DLD1 (cell line): ENCODE data around the gene MAEA.
"Not testable (repeated sequence)": the region's sequence is repeated elsewhere in the genome, so short reads cannot be mapped to it uniquely, and the experiment has no call there.

Experiments
- in situ Hi-C: cut with HindIII; loops from 2 replicates; pipeline ENCODE4 v1.10.0; 2017; ENCODE audit warnings: low sequenced_read_pairs

MAEA gene

DNA sequence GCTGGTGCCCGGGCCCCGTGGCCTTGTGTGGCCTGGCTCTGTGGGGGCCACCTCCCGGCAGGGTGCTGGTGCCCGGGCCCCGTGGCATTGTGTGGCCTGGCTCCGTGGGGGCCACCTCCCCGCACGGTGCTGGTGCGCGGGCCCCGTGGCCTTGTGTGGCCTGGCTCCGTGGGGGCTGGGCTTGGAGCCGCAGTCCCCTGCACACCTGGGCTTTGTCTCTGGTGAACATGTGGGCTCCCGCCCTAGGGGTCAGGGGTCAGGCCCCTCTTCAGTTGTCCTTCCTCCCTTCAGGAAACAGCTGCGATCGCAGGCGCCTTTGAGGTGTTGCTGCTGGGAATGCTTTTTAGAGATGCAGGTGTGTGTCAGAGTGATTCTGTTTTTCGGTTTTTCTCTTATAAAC lies 74.5 kb downstream of the MAEA start:
- in situ Hi-C loops, result no loop called here

DNA sequence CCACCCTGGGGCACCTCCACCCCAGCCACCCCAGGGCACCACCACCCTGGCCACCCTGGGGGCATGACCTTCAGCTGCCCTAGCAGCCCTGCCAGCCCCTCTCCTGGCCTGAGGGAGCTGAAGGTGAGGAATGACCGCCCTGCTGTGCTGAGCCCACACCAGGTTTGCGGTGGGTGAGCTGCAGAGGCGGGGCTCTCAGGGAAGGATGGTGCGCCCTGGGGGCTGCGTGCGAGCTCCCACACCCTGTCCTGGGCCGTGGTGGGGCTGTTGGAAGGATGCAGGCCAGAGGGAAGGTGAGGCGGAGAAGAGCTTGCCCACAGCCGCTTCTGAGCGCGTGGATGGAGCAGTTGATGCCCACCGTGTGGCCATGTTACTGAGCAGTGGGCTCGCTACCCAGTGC lies 75.1 kb downstream of the MAEA start:
- in situ Hi-C loops, result no loop called here

DNA sequence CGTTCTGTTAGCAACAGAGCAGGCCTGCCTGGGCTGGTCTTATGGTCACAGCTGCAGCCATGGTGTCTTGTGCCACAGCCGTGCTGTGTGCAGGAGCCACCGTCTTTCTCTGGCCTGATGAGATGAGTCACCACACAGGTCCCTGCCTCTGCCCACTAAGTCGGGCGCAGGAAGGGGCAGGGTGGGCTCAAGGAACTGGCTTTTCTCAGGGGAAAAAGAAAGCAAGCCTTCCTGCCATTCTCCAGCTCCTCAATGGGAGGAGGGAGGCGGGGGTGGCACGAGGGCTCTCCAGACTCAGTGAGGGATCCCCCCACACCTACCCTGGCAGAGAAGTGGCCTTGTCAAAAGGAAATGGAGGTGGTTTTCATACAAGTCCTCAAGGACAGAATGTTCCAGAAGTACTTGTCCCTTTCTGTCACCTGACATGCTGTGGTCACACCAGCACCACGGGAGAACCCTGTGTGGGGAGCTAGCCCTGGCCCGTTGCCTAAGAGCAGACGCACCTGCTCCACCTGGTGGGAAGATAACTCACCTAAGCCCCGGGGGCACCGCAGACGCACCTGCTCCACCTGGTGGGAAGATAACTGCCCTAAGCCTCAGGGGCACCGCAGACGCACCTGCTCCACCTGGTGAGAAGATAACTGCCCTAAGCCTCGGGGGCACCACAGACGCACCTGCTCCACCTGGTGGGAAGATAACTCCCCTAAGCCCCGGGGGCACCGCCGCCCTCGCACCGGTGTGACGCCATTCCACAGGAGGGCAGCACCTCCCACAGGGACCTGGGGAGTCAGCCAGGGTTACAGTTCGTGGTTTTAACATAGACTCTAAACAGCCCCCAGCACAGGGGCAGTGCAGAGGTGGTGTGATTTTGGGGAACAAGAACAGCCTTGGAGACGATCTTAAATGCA lies 75.8 kb downstream of the MAEA start:
- in situ Hi-C loops, result no loop called here

DNA sequence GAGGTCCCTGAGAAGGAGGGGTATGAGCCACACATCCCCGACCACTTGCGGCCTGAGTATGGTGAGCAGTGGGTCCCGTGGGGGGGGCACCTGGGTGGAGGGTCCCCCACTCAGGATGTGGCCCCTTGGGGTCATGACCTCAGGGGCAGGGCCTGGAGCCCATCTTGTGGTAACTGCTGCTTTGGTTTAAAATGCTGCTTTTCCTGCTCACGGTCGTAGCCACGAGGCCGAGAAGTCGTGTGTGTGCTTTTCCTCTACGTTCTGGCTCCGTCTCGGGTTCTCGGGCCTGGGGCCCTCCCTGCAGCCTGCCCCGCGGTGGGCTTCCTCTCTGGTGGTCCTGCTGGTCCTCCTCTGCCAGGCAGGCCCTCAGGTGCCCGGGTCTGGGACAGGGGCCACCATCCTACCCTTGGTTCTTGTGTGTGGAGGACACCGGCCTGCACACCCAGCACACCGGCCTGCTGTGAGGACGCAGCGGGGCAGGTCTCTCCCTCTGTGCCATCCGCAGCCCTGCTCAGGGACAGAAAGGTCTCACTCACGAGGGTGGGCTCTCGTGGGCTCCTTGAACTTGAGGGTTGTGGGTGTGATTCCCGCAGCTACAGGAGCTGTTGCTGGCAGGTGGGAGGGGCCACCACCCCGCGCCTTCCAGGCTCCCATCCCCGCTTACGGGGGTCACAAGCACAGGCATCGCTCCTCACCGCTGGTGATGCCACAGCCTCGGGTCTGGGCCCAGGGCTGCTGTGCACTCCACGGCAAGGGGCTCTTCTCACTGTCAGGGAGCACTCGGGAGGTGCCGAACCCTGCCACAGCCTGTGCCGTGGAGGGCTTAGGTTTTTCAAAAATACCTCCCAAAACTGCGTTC lies 76.9 kb downstream of the MAEA start:
- in situ Hi-C loops, result no loop called here

DNA sequence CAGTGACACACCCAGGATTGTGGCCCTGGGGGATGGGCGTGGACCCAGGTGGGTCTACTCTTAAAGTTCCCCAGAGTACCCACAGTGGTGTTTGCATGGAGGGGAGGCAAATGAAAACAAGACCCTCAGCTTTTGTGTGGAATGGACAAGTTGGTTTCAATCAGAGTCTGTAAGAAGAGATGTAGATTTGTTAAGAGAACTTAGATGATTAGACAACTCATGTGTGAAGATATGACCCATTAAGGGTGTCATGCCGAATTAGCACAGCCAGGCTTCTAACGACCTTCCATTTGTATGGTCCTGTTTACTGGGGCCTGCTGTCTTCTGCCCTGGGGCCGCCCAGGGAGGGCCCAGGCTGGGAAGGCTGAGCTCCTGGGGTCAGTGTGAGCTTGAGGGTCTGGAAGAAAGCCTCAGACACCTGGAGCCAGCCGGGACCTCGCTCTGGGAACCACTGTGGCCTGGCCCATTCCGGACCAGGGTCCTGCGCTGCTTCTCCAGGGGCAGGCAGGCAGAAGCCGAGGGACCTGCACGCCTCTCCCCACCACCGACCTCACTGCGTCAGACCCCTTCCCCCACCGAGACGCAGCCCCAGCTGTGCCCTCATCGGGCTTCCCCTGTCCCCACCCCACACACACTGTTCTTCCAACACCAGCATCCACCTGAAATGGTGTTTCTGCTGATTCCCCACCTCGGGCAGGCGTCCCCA lies 77.7 kb downstream of the MAEA start:
- in situ Hi-C loops, result no loop called here

DNA sequence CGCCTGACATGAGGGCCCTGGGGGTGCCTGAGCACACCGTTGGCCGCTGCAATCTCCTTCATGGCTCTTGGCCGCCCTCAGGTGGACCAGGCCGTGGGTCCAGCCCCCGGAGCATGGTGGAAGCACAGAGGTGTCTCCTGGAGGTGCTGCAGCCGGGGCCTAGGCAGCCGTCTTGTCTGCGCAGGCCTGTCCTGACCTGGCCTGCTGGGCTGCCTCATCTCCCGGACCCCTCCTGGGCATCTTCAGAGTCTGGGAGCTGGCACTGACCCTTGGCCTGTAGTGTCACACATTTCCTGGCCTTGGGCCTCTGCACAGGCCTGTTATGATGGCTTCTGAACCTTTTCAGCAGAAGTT lies 78.2 kb downstream of the MAEA start:
- in situ Hi-C loops, result no loop called here

DNA sequence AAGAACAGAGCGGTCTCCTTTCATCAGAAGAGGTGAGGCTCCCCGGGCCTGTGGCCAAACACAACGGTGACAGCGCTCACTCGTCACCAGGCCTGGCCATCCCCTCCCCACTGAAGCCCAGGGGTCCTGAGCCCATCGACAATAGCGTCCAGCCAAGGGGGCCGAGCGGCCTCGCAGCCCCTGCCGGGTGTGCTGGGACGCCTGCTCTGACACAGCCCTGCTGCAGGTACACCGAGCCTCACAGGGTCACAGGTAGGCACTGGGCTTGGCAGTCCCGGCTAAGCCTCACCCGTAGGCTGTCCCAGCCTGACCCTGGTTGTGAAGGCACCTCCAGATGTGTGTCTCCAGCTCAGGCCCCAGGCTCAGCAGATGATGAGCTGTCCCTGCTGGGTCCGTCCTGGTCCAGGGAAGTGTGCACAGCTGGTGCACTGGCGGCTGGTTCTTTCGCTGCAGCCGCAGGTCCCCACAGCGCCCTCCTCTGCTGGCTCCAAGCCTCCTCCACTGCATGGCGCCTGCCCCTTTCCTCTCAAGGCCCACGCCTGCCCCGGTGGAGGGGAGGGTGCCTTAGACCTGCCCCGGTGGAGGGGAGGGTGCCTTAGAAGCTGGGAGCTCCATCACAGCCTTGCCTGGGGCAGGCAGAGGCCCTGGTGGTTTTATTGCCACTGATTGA lies 78.9 kb downstream of the MAEA start:
- in situ Hi-C loops, result no loop called here

DNA sequence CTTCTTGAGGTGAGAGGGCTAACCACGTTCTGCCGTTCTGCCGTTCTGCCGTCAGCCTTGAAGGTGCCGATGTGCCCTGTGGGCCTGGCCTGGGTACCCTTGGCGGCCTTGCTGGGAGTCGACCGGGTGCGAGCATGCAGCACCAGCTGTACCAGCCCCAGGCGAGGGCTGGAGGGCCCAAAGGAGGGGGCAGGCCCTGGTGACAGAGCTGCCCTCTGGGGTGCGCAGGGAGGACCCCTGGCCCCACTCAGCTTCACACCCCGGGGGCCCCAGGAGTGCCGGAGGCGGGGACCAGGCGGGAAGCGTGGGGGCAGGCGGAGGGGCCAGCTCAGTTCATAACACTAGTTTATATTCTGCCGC lies 79.4 kb downstream of the MAEA start:
- in situ Hi-C loops, result no loop called here

DNA sequence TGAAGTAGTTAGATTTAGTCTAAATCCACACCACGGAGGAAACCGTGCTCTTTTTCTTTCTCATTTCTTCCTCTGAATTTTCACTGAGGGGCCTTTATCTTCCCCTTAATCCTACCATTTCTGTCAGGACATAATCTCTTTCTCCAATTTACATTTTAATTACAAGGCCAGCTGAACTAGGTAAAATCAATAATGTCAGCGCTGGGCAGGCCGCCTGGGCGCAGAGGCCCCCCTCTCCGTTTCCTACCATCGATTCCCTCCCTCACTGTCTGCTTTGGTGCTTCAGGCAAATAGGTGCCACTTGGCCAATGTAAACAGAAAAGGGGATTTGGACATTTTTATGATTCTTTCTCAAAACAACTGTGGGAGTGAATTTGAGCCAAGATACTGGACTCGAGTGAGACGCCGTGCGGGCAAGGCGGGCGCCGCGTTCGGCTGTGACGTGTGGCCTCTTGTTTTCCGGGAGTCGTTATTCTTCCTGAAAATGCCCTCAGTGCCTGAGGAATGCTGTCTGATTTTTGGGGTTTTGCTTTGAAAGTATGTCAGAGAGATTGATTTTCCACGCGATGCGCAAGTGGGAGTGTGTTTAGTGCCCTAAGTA lies 79.9 kb downstream of the MAEA start:
- in situ Hi-C loops, result no loop called here

DNA sequence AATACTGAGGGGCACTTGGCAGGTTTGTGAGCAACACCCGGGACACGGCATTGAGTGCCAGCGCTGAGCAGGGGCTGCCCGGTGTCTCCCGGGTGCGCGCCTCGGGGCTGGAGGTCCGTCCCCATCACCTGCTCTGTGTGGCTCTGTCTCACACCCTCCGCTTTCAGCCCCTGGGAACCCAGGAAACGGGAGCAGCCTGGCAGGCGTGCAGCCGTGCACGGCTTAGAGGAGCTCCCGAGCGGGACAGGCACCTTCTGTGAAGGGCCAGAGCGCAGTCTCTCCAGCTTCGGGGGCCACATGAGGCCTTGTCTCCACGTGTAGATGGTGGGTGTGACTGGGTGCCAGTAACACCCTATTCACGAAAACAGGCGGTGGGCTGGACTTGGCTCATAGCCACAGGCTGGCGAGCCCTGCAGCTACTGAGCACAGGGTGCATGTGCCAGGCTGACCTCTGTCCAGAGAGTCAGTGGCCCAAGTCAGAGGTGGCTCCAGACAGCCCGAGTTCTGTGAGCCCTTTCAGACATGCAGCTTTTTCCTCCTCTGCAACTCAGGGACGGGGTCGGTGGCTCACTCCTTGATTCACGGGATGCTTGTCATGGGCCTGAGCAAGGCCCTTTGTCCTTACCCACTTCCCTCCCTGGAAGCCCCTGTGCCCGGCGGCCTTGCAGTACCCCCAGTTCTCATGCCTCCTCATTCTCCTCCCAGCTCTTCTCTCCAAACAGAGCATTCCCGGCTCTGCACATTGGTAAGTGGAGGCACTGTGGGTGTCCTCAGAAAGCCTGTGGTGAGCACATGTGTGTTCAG lies 80.8 kb downstream of the MAEA start:
- in situ Hi-C loops, result no loop called here

DNA sequence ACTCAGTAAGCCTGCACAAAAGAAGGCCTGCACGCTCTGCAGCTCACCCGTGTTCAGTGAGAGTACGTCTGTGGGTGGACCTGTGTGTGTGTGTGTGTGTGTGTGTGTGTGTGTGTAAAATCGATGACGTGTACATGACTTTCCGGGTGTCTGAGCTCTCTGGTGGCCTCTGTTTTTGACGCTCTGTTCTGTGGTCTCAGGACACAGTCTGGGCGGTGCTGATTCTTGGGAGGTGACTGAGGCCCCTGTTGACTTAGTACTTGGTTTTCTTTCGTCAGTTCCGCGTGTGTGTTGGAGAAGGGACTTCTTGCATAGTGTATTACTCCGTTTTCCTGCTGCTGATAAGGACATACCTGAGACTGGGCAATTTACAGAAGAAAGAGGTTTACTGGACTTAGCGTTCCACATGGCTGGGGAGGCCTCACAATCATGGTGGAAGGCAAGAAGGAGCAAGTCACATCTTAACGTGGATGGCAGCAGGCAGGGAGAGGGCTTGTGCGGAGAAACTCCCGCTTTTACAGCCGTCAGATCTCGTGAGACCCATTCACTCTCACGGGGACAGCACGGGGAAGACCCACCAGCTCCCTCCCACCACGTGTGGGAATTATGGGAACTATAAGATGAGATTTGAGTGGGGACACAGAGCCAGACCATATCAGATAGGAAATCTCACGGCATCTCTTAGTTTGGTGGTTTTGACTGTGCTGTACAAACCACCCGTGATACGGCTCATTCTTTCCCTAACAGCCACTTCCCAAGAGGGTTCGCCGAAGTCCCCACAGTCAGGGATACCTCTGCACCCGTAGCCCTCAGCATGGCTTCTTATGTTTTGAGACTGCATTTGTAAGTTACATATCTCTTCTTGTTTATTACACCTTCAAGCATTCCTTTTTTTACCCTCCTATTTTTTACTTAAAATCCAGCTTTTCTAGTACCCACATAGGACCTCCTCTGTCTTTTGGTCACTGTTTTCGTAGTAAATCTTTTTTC lies 81.8 kb downstream of the MAEA start:
- in situ Hi-C loops, result no loop called here

DNA sequence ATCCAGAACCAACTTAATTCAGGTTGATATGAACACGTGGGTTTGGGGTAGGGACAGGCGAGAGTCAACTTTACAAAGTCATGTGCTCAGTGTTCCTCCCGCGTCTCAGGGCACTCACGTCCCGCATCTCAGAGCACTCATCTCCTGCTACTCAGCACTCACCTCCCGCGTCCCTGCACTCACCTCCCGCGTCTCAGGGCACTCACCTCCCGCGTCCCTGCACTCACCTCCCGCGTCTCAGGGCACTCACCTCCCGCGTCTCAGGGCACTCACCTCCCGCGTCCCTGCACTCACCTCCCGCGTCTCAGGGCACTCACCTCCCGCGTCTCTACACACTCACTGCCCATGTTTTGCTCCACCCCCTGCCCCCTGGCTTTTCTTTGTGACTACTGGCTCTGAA lies 82.9 kb downstream of the MAEA start:
- in situ Hi-C loops, result not testable (repeated sequence)

DNA sequence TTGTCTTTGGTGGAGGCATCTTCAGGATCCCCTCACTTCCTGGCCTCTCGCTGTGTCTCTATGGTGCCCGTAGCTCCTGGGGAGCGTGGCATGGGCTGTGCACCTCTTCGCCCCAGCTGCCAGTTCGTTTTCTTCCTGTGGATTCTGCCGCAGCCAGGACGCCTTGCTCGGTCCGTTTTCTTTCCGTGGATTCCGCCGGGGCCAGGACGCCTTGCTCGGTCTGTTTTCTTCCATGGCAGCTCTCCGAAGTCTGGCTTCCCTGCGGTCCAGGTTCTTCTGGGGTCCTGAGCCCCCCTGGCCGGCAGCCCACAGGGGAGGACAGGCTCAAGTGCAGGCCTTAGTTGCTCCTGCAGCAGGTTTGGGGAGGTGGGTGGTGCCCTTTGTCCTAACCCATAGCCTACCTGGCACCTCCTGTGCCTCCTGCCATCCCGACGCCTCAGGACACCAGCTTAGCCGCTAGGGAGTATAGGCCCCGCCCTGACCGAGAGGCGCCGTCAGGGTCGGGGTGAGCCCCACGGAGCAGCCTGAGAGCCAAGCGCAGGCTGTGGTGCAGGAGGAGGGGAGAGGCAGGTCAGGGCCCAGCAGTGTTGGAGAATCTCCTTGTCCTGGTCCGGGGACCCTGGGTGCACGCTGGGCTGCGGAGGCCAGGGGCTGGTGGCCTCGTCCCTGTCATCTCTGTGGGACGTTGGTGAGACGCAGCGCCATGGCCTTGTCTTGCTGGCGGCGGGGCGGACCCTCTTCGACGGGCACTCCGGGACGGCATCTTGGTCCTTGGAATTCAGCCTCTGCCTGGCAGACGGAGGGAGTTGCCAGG lies 84.4 kb downstream of the MAEA start:
- in situ Hi-C loops, result no loop called here

DNA sequence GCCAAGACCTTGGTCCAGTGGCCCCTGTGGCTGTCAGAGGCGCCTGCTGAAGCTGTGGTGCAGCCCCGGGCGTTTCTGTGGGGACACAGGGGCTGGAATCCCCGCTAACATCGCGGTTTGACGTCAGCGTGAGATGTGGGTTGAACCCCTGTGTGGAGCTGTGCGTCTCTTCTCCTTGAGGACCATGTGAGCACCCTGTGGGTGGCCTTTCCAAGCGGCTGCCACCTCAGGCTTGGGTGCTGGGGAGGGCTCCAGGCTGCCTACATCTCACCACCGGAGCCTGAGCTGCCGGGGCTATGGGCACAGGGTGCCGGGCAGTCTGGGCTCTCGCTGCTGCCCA lies 85.0 kb downstream of the MAEA start:
- in situ Hi-C loops, result no loop called here

DNA sequence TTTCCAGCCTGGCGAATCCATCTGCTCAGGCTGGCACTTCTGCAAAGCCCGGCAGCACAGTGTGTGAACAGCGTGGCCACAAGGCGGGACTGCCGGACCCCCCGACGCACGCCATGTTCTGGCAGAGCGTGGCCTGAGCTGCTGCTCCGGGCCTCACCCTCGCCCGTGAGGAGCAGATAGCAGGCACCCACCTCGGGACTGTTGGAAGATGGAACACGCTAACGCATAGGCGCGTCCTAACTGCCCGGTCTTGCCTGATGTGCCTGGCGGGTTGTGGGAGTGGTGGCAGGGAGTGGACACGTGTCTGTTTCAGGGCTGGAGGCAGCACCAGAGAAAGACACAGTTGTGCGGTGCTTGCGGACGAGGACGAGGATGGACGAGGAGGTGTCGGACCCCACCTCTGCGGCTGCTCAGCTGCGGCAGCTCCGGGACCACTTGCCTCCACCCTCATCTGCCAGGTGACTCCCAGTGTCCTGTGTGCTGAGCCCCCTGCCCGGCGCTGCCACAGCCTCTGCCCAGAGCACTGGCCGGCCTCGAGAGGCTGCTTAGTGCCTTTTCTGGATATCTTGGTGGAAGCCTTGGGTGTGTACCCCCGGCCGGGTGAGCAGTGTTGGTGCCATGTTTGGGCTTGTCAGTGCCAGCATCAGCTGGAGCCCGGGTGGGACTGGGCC lies 85.5 kb downstream of the MAEA start:
- in situ Hi-C loops, result no loop called here

DNA sequence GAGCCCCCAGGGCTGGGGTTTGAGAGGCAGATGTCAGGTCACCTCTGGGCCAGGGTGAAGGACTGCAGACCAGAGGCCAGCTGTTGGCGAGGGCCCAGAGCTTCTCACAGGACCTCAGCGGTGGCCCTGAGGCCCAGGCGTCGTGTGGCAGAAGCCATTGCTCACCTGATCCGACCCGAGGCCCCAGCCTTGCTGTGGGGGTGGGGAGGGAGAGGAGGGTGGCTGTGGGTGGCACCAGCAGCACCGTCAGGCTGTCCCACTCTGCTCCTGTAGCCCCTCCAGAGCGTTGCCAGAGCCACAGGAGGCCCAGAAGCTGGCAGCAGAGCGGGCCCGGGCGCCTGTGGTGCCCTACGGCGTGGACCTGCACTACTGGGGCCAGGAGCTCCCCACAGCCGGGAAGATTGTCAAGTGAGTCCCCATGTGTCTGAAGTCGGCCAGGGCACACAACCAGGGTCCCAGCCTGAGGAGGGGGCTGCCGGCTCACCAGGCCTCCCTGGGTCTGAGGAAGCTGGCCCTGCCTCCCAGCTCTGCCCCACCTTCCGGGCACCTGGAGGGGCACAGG lies 86.2 kb downstream of the MAEA start:
- in situ Hi-C loops, result no loop called here

DNA sequence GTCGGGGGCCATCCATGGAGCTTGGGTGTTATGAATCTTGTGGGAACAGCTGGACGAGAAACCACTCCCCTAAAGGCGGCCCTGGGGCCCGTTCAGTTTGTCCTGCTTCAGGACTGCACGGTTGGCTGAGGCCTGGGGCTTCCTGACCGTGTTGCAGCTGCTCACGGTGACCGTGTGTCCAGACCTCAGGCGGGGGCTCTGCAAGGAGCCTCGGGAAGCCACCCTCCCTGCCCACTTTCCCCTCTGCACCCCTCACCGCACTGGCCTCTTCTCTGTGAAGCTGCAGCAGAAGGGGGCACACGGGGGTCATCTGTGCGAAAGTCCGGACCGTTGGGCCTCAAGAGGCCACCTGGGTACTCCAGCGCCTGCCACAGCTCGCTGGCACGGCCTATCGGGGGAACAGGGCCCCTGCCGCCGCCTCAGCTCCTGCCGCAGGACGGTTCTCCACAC lies 86.7 kb downstream of the MAEA start:
- in situ Hi-C loops, result no loop called here
